Effector CD8-positive, alpha-beta T cell (primary cell): ENCODE measurements around the gene SHANK1.
A peak's percentile ranks its signal among the peaks of the same experiment; 100 is the strongest.

Experiments
- DNase-seq: peaks from one replicate; lab custom pipeline; 2025; lab: John Stamatoyannopoulos, UW

The SHANK1 gene

GRCh38 chr19:50686310-50687032 lies 33.1 kb downstream of the SHANK1 start:
- no peak for DNase-seq

DNA sequence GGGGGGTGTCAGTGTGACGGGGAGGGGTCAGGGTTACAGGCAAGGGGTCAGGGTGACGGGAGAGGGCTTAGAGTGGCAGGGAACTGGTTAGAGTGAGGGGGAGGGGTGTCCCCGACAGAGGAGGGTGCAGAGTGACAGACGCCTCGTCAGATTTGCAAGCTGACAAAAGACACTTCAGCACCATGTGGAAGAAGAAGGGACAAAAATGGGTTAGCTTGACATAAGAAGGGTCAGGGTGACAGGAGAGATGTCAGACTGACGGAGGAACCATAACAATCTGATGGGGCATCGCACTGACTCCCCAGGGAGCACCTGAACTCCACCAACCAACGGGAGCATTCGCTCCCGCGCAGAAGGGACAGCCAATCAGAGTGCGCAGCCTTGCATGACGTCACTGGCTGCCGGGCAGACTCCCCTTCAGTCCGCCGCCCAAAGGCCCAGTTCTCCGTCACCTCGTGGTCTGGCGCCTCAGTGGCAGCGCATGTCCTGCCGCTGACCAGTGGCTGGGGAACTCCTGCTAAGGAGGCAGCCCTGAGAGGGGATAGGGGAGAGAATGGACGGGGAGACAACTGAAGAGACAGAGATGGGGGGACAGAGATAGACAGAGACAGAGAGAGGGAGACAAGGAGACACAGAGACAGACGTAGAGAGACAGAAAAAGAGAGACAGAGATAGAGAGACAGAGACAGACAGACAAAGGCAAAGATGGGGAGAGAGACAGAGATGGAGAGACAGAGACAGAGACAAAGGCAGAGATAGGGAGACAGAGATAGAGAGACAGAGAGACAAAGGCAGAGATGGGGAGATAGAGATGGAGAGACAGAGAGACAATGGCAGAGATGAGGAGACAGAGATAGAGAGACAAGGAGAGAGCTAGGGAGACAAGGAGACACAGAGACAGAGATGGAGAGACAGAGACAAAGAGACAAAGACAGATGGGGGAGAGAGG lies 40.2 kb downstream of the SHANK1 start:
- DNase-seq = peak; percentile 68

DNA sequence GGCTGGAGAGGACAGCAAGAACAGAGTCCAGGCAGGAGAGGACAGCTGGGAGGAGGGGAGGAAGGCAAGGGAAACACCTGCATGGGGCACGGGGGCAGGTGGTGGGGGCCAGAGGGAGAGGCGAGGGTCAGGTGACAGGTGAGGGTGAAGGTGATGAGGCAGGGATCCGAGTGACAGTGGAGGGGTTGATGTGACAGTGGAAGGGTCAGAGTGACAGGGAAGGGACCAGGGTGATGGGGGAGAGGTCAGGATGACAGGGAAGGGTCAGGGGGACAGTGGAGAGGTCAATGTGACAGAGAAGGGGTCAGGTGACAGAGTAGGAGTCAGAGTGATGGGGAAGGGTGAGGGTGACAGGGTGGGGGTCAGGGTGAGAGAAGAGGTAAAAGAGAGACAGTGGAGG lies 41.3 kb downstream of the SHANK1 start:
- DNase-seq = no peak

GRCh38 chr19:50677636-50678035 lies 42.0 kb downstream of the SHANK1 start:
- no peak for DNase-seq

DNA sequence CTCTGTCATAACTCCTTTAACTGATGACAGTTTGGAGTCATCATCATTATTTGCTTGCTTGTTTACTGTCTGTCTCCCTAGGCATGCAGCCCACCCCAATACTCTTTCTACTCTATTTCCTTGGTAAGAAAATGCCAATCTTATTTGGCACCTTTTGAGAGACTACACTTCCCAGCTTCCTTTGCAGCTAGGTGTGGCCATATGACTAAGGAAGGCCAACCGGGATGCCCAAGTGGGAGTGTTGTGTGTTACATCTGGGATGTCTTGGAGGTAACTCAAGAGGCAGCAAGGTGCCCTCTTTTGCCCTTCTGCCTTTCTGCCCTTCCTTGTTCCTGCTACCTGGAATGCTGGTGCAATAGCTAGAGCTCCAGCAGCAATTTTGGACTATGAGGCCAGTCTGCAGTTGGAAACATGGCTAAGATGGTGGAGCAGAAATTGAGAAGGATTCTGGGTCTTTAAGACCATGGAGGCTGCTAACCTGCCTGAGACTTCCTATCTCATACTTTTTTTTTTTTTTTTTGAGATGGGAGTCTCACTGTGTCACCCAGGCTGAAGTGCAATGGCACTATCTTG lies 42.9 kb downstream of the SHANK1 start:
- DNase-seq = no peak

GRCh38 chr19:50673118-50673517 lies 46.5 kb downstream of the SHANK1 start:
- DNase-seq = no peak

DNA sequence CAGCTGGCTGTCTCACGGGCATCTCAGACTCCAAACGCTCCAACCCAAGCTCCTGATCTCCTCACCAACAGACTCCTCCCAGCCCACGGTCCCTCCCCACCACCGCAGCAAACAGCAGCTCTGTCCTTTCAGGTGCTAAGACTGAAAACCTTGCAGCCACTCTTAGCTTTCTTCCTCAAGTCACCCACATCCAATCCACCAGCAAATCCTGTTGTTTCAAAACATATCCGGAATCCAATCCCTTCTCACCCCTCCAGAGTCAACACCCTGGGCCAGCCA lies 49.6 kb downstream of the SHANK1 start:
- DNase-seq = no peak

- DNase-seq = peak; percentile 43
These were observed 50.1 kb downstream of the SHANK1 start for GRCh38 chr19:50669302-50670101.

- no peak for DNase-seq
These were observed 50.7 kb downstream of the SHANK1 start for GRCh38 chr19:50668879-50669278.

DNA sequence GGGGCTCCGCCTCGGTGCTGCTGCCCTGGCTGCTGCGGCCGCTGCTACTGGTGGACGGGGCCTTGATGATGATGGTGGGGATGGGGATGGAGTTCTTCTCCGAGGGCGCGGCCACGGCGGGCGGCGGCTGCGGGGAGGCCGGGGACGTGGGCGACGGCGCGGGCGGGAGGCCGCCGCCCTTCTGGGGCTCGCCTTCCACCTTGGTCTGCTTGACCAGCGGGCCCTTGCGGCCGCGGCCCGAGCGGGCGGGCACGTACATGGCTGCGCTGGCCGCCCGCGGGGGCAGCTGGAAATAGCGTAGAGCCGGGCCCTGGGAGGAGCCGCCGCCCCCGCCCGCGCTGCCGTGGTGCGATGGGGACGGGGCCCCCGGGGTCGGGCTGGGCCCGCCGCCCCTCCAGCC lies 51.2 kb downstream of the SHANK1 start:
- DNase-seq = no peak

GRCh38 chr19:50667759-50668231 lies 51.8 kb downstream of the SHANK1 start:
- DNase-seq = no peak

GRCh38 chr19:50667177-50667758 lies 52.3 kb downstream of the SHANK1 start:
- no peak for DNase-seq

DNA sequence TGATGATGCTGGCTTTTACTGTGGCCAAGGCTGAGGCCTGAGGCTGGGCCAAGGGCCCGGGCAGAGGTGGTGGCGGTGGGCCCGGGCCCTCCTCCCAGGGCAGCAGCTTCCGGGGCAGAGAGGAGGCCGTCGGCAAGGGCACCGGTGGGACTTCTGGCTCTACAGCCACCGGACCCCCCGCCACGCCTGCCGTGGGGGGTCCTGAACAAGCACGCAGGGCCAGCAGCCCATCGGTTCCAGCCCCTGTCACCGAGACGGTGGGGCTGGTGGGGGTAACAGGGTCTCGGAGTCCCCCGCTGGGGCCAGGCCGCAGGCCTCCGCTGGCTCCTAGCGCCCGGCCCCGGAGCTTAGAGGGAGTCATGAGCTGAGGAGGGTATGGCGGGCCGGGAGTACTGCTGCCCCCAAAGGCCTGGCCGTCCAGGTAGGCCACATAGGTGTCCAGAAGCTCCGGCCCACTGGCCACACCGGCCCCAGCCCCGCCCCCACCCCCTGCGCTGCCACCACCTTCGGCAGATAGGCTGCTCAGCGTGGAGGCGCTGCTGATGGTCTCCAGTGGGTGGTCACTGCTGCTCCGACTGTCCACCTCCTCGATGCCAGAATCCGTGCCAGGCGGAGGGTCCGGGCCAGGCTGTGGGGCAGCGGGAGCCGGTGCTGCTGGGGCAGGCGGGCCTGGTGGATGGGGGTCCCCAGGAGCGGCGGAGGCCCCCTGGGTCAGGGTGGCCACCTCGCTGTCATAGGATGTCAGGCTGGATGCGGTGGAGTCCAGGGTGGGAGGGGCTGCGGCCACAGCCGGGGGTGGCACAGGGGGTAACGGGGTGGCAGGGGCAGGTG lies 53.0 kb downstream of the SHANK1 start:
- no peak for DNase-seq

- no peak for DNase-seq
These were observed 55.4 kb downstream of the SHANK1 start for GRCh38 chr19:50664204-50664603.

DNA sequence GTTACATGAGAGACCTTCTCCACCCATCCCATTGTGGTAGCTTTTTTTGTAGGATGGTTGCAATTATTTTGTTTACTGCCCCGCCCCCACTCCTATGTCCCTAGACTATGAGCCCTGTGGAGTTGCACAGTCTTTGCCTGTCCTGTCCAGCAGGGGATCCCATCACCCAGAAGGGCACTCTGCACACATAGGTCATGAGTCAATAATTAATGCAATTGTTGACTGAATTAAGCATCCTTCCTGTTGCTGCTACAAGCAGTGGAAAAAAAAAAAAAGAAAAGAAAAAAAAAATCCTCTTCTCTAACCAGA lies 56.2 kb downstream of the SHANK1 start:
- no peak for DNase-seq

DNA sequence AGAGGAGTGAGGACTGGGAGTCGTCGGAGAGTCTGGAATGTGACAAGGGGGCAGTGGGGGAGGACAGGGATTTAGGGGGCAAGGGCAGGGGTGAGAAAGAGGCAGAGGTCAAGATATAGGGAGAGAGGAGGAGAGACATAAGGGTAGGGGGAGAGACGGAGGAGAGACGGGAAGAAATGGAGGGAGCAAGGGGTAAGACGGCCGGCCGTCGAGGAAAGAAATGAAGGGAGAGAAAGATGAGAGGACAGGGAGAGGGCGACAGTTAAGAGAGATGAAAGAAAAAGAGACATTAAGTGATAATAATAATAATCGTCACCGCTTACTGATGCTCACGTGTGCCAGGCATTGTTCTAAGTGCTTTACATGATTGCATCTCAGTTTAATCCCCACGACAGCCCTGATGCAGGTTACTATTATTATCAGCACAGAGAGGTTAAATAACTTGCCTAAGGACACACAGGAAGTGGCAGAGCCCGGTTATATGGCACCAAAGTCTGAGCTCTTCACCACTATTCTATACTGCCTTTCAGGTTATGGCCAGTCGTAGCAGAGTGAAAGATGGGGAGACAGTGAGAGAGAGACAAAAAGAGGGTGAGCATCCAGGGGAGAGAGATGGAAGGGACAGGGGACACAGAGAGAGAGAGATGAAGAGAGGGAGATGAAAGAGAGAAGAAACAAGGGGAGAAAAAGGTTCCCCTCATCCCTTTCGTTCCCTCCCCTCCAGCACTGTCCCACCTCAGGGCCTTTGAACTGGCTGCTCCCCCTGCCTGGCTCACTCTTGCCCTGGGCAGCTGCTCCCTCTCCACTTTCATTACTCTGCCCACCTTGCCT lies 56.7 kb downstream of the SHANK1 start:
- no peak for DNase-seq

DNA sequence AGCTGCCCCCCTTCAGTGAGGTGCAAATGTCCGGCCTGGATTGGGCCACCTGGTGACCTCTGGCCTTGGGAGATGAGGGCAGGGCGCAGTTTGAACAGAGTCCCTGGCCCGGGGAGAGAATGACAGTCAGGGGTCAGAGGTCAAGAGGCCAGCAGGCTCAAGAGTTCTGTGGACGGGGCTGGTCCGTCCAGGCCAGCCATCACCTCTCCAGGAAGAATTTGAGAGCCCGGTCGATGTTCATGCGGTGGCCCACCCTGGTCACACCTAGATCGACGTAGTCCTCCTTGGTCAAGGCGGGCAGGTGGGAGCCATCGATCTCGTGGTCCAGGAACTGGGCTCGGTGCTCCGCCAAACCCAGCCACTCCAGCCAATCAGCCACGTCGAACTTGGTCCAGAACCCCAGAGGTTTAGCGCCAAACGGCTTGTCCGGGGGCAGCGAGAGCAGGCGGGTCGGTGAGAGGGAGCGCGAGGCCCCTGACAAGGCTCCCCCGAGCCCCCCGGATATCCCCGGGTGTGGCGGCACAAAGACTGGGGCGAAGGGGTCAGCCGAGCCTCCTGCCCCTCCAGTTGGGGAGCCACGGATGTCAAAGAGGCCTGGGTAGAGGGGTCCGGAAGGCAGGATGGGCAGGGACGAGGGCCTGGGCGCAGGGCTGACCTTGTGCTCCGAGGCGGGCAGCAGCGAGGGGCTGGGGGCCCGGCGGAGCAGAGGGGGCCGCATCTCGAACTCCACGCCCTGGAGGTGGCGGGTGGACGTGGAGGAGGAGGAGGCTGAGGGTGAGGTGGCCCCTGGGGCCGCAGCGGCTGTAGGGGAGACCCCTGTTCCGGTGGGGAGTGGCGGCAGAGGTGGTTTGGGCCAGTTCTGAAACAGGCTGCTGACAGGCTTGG lies 57.6 kb downstream of the SHANK1 start:
- DNase-seq = no peak

GRCh38 chr19:50661023-50661422 lies 58.6 kb downstream of the SHANK1 start:
- no peak for DNase-seq

- no peak for DNase-seq
These were observed 59.6 kb downstream of the SHANK1 start for GRCh38 chr19:50660088-50660366.
